ENCODE data around the gene KLHL21.

GRCh38 chr1:6586404-6586816 is 16.3 kb downstream of the KLHL21 start:
- TF ChIP-seq CTCF (IDR thresholded peaks at IDR 0.05) (no peak), POLR2A (IDR thresholded peaks at IDR 0.05) (no peak)

Measured in heart left ventricle (tissue), 13 donors.